GM18507 (cell line): ENCODE data around the gene ANTXR1.
"Not testable (repeated sequence)": the region's sequence is repeated elsewhere in the genome, so short reads cannot be mapped to it uniquely, and the experiment has no call there.

Source experiments
- DNase-seq: peaks from one replicate; pipeline ENCODE4 v3.0.0; 2011; ENCODE audit warnings: low read depth; ENCODE audit not compliant: insufficient read length; ENCODE audit errors: extremely low spot score
- FAIRE-seq: peaks from 2 replicates; lab custom pipeline; 2011; peaks lifted over from hg19 to GRCh38; lab: Jason Lieb, UNC

ANTXR1 gene

GRCh38 chr2:69170661-69171060, 157.7 kb downstream of the ANTXR1 start:
- DNase-seq (no peak), FAIRE-seq (no peak)

DNA sequence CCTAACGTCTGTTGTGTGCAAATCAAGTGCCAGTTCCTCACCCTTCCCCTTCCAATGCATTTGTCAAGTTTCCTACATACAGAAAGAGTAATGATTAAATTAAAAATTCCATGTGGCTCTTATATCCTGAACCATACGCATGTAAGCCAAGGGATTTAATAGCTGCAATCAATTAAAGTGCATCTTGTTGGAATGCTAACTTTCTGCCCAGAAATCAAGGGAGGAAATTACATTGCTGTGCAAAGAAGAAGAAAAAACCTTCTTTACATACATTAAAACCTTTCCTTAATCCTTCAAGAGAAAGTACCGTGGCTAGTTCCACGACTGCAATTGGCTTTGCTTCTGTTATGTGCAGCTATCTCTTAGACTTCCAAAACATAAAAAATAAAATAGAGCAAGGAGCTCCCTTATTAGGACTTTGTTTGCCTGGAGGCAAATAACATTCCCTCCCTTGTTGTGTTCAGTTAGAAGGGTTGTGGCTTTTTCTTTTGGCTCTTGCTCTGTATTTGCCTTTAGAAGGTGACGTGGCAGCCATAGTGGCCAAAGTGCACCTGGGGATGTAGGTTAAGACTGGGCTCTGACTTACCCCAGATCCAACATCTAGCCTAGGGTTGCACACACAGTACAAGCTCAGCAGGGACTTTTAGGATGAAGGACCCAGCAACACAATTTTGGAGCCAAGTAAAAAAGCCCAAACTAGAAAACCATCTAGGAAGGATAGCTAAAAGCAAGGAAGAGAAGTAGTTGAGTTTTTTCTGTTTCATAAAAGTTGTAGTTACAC, 158.3 kb downstream of the ANTXR1 start:
- DNase-seq (no peak), FAIRE-seq (no peak)

DNA sequence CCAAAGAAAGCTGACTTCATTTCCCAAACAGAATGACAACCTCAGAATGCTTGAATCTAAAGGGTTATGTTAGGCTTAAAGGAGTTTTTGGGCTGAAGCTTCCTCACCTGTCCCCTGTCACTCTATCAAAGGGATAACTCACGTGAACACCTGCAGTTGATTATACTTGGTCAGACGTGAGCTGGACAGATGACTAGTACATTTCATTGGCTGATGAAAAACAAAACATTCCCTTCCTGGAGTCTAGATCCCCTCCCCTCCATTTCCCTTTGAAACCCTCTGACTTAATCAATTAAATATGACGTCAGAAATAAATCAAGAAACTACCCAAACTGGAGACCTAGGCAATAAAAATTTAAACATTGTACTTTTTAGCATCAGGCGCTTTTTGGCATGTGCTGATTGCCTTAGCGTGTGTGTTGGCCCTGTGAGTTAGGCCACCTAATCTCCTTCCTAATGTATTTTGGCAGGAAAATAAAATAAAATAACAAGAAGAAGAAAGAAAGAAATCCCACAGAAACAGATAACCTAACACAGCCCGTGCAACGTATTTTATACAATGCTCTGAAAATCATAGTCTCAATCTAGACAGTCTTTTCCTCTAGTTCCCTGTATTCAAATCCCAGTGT, 159.0 kb downstream of the ANTXR1 start:
- FAIRE-seq: no peak

DNA sequence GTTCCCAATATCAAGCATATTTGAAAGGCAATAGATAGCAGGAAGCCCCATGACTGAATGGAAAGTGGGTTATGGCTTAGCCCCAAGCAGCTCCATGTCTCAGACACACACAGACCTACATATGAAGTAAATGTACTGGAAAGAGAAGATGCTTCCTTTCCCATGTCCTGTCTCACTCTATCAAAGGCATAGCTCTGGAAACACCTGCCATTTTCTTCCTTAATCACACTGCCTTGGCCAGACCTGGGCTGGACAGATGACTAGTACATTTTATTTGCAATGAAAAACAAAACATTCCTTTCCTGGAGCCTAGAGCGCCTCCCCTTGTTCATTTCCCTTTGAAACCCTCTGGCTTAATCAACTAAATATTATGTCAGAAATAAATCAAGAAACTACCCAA, 160.7 kb downstream of the ANTXR1 start:
- FAIRE-seq (no peak), DNase-seq (no peak)

More for the DNA sequence above, 159.0 kb downstream of the ANTXR1 start:
- no peak for DNase-seq

GRCh38 chr2:69174211-69174610, 161.2 kb downstream of the ANTXR1 start:
- DNase-seq, FAIRE-seq: not testable (repeated sequence)

DNA sequence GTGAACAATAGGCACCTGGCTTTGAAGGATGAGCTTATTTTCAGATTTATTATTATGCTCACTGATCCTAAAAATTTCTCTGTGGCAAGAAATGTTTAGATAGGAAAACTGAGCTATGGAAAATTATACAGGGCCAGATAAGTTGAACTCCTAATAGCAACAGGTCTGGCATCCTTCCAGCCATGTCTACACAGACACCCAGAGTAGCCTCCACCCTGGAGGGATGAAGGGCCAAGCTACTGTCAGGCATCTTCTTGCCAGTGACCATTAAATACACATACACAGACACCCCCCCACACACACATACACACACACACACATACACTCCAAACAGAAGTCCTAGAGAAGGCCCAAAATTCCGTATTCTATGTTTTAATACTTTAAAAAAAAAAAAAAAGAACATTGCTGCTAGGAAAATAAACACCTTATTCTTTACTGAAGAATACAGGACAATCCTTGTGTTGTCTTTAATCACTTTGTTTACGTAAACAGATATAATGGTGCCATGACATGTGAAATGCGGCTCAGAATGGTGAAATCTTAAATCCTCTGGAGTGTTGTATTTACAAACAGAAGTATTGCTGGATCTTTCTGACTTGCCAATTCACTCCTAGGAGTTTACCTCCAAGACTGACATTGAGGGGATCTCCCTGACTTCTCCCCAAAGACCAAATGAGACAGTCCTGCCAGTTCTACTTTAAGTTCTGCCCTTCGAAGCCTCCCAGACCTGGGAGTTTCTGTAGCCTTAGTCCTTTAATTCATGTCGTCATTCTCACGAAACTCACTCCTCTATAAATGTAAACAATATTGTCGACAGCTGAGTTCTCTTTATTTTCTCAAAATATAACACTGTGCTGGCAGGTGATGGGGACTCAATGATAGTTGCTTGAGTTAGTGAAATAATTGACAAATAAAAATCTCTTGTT, 163.1 kb downstream of the ANTXR1 start:
- DNase-seq (no peak), FAIRE-seq (no peak)

- DNase-seq (no peak), FAIRE-seq (no peak)
Measured at GRCh38 chr2:69177063-69177771, 164.2 kb downstream of the ANTXR1 start.

- FAIRE-seq: no peak
Measured at GRCh38 chr2:69177785-69178636, 165.0 kb downstream of the ANTXR1 start.

GRCh38 chr2:69178756-69179155, 165.8 kb downstream of the ANTXR1 start:
- FAIRE-seq (no peak), DNase-seq (no peak)

More at GRCh38 chr2:69177785-69178636, 165.0 kb downstream of the ANTXR1 start:
- peak; percentile 17 for DNase-seq

- no peak for DNase-seq
- no peak for FAIRE-seq
Measured at GRCh38 chr2:69180227-69180626, 167.2 kb downstream of the ANTXR1 start.

- no peak for DNase-seq
- FAIRE-seq: no peak
Measured at GRCh38 chr2:69180974-69181373, 168.0 kb downstream of the ANTXR1 start.

DNA sequence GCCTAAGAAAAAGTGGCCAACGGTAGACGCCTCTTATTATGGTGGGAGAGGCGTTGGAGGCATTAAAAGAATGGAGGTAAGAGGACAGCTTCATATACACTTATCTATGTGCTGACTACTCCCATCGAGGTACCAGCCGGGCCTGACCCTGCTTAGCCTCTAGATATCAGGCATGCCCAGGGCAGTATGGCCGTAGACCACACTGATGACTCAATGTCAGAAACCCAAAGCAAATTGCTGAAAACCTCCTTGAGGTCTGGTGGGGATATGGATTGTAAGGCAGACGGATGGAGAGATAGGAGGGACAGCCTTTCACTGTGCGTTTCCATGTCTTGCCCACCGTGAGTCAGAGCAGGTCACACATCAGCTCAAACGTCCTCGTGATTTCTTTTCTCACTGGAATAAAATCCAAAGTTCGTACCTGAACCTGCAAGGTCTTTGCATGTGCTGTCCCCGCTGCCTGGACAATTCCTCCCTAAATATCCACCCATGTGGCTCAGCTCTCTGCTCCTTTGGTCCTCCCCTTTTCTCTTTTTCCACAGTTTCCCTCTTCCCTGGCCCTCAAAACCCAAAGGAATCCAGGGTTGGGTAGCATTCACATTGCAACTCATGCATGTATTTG, 168.9 kb downstream of the ANTXR1 start:
- FAIRE-seq: no peak
- DNase-seq: no peak

DNA sequence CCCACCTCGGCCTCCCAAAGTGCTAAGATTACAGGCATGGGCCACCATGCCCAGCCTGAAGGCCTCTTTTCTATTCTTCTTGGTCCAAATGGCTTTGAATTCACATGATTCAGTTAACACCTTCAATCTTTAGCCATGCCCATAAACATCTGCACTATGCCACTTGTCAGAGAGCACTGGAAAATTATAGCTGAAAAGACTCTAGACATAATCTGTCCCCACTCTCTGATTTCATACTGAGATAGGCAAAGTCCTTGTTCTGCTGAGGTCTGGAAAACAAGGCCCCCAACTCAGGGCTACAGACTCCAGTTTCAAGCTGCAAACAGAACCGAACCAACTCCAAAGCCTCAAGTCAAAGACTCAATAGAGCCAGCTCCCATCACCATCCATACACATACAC, 170.7 kb downstream of the ANTXR1 start:
- no peak for FAIRE-seq
- no peak for DNase-seq

DNA sequence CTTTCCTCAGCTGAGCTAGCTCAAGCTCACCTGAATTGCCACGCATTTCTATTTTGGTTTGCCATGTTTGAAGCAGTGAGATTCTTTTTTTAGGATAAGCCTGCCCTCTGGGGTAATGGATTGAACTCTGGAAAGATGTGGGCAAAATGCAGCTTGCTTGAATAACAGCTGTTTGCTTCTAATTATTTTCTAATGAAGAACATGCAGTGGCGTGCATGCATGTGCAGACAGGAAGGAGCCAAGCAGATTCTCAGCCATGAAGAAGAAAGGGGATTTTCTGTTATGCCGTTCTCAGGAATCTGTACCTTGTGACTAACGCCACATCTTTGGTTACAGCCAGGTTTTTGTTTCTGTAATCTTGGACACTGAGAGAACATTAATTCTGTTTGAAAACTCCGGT, 171.2 kb downstream of the ANTXR1 start:
- DNase-seq (no peak), FAIRE-seq (no peak)

DNA sequence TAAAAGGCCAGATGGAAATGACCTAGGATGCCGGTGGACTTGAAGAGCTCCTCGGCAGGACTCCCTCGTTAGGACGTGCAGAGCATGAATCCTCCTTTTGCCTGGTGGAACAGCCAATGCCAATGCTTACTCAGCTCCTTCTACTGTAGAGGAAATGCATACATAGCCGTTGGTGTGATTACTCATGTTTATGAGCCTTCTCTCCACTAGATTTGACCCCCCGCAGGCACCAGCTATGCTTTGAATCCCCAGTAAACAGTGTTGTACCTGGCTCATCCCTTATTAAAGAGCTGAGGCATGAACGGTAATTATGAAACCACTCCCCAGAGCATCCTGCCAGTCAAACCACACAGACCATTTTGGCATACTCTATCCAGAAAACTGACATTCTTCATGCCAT, 172.8 kb downstream of the ANTXR1 start:
- FAIRE-seq: no peak
- no peak for DNase-seq

- no peak for FAIRE-seq
Measured at GRCh38 chr2:69186614-69187013, 173.6 kb downstream of the ANTXR1 start.

DNA sequence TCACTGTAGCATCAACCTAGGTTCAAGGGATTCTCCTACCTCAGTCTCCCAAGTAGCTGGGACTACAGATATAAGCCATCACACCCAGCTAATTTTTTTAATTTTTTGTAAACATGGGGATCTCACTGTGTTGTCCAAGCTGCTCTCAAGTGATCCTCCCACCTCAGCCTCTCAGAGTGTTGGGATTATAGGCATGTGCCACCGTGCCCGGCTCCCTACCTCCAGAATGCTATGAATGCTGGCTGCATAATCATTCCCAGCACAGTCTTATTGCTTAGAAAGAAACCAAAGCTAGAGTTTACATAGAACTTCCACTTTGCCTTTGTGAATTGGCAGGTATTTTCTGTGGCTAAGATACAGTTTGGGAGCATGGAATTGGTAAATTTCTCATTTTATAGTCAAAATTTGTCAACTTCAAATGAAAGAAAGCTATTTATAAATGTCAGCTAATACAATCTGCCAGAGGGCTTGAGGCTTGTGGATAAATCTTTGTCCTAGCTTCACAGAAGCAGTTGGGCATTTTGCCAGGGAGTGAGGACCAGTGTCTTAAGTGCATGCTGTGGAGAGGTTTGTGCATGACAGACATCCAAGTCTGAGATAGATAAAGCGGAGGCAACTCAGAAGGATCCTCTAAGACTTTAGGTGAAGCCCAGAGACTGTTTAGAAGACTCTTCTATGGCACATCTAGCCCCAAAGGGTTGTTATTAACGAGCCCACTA, 175.4 kb downstream of the ANTXR1 start:
- FAIRE-seq (no peak), DNase-seq (no peak)

More at GRCh38 chr2:69186614-69187013, 173.6 kb downstream of the ANTXR1 start:
- no peak for DNase-seq
